DMS53 (cell line): ENCODE measurements around the gene ANKRD33B.
A peak's percentile ranks its signal among the peaks of the same experiment; 100 is the strongest.

Experiments
- DNase-seq: peaks from one replicate; lab custom pipeline; 2025; lab: John Stamatoyannopoulos, UW

The ANKRD33B gene

DNA sequence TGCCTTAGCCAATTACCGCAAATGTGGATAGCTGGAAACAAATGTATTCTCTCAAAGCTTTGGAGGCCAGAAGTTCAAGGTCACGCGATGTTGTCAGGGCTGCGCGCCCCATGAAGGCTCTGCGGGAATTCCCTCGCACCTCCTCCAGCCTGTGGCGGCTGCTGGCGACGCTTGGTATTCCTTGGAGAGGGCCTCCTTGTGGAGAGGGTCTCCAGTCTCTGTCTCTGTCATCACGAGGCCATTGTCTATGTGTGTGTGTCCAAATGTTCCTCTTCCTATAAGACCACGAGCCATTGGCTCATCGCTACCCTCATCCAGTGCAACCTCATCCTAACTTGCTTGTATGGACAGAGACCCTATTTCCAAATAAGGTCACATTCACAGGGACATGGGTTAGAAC, 97.5 kb downstream of the ANKRD33B start:
- DNase-seq: no peak

DNA sequence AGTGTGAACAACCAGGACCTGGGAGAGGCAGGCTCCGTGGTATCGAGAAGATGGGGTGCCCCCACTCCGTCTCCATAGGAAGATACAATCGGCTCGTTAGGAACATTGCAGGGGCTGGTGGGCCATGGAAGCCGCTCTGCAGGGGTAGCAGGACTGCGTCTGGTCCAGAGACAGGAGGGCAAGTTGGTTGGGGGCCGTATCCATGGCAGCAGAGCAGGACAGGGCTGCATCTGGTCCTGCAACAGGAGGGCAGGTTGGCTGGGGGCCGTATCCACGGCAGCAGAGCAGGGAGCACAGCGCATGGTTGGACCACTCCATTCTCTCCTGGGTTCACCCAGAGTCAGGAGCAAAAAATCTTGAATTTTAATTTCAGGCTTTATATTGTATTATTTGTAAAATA, 98.2 kb downstream of the ANKRD33B start:
- DNase-seq: no peak

DNA sequence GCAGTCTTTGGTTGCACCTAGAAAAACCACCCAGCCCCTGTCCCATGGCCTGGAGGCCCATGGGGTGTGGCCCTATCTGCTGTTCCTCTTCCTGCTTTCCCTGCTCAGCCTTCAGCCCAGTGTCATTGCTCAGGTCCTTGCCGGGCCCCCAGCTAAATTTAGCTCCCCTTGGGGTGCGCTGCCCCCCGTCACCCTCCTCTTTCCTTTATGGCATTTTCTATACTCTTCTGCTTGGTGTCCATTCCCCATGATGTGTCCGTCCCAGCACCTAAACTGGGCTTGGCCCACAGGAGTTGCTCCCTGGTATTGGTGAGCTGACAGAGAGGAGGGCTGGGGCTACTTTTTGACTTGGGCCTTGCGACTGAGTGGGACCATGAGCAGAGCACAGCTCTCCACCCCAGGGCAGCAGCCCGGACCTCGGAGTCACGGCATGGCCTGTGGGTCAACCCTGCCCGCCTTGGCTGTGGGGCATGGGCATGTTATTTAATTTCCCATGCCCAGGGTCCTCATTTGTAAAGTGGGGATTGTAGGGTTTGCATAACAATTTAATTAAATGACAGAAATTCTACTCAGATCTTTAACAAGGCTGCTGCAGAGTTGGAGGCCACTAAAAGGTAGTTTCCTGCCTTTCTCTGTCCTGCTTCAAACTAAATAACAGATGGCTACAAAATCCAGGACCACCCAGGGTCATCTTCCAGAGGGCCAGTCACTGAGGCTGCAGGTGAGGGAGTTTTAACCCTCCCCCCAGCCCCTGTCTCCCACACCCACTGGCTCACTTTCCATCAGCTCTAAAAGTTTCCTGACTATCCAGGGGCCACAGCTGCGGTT, 99.0 kb downstream of the ANKRD33B start:
- DNase-seq: no peak

DNA sequence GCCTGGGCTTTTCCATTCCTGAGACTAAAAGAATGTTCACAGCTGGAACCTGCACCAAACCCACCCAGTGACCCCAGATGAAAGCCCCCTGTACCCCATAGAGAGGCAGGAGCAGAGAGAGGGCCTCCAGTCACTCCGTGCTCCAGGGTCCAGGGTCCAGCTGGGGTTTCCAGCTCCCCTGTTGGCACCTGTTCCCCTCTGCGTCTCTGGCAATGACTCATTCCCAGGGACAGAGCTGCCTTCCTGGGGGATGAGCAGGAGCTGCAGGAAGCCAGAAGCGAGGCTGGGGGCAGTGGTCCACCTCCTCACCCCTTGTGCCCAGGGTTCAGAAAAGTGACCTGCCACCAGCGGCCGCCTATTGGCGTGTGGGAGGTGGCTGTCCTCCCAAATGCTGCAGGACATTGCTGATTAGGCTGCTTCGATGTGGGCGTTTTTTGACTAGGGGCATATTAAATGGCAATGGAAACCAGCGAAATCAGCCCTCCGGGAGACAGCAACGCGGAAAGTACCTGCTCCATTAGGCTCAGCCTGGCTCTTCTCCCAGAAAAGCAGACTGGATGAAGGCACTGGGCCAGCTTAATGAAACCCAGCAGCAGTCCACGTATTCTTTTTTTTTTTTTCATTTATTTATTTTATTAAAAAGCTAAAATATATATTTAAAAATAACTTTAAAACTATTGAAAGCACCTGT, 99.8 kb downstream of the ANKRD33B start:
- DNase-seq: no peak

DNA sequence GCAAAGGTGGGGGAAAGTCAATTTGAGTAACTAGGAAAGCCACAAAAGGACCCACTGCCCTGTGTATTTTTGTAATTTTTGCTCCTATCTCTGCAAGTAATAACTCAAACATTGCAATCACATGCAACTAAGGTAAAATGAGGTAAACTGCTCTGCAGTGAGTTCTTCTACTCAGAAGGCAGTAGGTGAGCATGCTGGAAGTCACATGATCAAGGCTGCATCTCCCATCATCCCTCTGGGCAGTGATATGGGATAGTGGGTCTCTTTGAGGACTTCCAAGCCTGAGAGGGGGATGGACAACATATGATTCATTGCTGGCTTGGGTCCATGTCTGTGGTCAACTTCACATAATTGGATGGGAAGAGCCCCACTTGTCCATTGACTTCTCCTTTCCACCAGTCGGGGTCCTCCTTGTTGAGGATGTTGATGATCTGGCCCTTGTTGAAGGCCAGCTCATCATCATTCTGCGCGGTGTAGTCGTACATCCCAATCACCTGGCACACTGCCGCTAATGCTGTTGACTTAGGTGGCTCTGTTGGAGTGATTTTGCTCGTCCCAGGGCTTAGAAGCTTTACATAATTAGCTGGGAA, 100.4 kb downstream of the ANKRD33B start:
- peak; percentile 37 for DNase-seq

DNA sequence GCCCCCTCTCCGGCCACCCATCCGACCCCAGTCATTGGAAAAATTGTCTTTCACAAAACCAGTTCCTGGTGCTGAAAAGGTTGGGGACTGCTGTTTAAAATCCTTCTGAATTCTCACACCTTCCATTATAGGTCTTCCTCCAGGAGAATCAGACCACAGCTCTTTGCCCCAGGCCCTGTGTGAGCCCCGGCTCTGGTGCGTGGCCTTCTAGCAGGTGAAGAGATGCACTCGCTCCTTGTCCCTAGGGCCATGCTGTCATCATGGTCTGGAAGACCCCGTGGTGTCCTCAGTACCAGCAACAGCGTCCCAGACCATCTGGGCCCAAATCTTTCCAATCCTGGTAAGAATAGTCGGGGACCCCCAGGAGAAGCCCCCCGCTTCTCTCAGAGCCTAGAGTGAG, 101.9 kb downstream of the ANKRD33B start:
- DNase-seq: no peak

DNA sequence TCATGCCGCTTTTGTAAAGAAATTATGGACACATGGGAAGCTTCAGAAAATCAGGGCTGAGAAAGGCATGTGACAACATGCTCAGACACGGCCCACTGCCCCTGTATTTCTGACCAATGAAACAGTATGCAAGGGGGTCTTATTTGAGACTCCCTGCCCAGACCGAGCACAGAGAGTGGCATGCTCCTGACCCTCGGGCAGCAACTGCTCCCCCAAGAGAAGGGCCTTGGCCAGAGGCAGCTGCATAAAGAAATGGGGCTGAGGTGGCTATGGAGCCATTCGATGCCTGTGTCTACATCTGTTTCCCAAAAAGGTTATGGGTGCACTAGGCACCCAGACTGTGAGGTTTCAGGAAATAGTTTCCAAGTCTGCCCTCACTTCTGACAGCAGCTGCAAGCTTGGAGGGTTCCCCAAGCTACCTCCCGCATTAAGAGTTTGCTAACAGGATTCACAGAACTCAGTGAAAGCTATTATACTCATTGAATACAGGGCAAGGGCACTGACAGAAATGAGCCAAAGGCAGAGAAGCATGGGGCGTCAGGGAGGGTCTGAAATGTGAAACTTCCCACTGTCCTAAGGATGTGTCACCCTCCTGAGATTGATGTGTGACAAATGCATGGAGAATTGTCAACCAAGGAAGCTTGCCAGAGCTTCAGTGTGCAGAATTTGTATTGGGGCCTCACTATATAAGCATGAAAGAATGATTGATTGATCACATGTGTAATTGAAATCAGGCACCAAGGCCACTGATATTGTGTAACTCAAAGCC, 102.8 kb downstream of the ANKRD33B start:
- DNase-seq: no peak

DNA sequence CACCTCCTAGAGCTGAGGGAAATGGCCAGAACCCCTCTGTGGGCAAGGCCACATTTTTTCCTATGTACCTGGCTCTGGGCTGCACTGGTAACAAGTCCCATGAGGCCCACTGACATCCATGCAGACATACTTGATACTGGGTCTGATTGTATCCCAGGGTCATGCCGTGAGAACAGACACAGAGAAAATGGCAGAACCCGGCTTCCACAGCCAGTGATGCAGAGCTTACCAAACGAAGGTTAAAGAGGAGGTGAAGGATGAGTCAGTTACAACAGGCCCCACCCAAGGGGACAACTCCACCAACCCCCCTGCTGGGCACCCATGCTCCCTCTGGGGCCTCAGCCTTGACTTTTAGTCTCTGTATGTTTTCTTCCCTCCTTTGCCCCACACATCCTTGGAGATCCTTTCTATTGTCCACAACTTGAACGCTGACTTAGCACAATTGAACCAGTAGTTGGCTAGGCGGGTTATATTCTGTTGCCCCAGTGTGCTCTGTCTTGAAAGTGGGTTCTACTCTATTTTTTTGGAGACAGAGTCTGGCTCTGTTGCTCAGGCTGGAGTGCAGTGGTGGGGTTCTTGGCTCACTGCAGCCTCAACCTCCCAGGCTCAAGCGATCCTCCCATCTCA, 103.7 kb downstream of the ANKRD33B start:
- no peak for DNase-seq

DNA sequence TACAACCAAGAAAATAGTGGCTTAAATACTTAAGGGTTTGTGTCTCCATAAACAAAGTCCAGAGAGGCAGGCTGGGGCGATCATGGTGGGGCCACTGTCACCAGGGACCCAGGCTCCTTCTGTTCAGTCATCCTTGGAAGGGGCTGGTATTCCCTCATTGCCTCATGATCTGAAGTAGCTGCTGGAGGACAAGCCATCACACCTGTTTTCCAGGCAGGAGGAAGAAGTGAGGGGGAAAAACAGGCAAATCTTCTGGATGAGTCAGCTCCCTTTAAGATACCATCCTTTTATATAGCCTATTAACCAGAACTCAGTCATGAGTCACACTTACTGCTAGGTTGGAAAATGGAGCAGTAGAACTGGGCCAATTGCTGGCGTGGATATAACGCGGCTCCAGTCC, 104.8 kb downstream of the ANKRD33B start:
- DNase-seq: no peak

DNA sequence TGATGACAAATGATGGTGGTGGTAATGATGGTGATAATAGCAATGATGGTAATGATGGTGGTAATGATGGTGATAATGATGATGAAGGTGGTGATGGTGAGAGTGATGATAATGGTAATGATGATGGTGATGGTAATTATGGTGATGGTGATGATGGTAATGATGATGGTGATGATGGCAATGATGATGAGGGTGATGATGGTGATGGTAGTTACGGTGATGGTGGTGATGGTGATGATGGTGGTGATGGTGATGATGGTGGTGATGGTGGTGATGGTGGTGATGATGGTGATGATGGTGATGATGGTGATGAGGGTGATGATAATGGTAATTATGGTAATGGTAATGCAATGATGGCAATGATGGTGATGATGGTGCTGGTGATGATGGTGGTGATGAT, 106.1 kb downstream of the ANKRD33B start:
- no peak for DNase-seq

DNA sequence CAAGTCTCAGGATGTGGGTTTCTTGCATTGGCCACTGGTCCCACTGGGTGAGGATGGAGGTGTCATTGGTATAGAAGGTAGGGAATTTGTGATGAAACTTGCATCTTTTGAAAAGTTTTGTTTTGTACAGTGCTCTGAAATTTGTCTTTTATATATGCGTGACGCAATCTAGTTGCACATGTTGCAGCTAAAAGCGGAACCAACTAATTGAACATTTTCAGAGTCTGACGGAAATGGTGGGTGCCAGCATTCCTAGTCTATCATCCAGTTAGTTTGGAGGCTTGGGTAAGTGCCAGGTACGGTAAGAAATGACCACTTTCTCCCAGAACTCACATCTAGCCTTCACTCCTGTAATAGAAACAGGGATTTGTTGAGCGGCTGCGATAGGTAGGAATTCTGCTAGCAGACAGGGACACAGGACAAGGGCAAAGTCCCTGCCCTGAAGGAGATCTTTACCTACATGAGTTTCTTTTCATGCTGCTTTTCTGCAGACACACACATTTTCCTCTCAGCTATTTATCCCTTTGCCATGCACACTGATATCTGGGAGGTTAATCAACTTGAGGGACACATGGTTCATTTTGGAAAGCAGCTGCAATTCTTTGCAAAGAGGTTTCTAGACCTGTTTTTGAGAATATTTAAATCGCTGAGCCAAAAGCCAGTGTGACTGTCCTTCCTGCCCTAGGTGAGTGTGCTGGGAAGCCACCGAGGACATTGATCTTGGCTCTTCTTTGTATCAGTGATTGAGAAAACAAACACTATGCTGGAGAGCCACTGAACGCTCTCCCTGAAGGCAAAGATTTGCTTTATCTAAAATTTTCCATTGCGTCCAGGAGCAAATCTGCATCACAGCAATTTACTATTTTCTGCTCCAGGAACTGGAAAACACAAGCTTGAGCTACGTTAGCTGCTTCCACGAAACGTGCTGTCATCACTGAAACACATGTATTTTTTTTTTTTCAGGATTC, 107.5 kb downstream of the ANKRD33B start:
- DNase-seq: no peak

DNA sequence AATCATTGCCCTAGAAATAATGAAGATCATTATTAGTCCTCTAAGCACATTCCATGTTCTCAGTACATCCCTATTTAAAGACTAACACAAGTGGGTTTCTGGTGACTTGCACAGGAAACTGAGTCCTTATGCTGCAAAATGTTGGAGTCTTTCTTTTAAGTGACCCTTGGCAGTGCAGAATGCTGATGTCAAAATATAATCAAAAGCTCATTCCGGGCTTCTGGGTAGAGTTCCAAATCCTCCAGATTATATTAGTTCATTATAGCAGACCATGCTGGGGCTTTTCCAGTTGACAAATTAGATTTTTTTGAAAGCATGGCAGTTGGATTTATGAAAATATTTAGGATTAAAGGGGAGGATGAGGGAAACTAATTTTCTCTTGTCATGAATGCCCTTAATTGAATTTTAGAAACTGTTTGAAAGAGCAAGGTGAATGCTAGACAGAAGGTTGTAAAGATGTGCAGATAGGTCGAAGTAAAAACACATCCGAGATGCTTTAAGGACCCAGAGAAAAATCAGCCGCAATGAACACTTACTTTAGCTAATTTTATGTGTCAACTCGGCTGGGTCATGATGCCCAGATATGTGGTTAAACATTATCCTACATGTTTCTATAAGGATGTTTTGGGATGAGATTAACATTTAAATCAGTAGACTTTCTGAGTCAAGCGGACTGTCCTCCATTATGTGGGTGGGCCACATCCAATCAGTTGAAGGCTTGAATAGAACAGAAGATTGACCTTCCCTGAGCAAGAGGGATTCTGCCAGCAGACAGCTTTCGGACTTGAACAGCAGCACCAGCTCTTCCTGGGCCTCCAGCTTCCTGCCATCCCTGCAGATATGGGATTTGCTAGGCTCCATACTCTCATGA, 108.5 kb downstream of the ANKRD33B start:
- DNase-seq: no peak

DNA sequence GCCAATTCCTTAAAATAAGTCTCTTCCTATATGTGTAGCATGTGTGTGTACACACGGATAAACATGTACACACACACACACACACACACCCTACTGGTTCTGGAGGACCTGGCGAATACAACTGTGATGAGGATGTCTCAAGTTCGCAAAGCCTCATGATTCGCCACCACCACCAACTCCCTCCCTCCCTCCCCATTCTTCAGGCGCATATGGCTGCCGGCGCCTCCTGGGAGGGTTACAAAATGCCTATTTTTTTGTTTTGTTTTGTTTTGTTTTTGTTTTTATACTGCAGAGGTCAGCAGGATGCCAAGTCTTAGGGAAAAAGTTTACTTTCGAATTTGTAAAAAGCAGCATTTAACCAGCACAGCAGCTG, 109.1 kb downstream of the ANKRD33B start:
- no peak for DNase-seq

DNA sequence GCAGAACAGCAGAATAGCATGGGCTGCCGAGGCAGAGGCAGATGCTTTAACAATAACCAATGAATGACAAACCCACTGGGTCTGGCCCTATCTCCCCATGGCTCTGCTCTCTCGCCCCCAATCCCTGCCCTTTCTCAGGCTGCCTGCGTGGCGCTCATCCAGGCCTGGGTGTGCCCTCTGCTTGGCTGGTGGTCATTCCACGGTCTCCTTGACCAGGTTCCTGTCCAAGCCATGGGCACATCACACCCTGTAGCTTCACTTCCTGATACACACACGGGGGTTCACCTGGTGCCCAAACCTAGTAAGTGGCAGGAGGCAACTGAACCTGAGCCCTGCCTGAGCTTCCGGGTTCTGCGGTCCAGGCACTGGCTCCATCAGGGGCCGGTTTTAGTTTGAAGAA, 109.5 kb downstream of the ANKRD33B start:
- DNase-seq: no peak

DNA sequence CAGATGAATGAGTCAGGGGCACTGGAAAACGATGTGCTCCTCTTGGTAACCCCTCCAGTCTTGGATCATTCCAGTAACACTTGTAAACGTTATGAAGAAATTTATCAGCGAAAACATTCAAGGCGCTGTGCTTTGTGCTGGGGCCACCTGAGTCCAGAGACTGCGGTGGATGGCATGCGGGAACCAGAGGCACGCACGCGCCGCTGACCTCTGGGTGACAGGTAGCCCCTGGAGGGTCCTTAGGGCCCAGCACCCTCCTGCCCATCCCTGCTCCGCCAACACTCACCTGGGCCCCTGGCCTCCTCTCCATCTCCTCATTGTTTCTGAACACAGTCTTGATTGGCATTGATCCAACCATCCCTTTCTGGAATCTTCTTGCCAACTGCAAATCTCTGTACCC, 110.2 kb downstream of the ANKRD33B start:
- DNase-seq: no peak

DNA sequence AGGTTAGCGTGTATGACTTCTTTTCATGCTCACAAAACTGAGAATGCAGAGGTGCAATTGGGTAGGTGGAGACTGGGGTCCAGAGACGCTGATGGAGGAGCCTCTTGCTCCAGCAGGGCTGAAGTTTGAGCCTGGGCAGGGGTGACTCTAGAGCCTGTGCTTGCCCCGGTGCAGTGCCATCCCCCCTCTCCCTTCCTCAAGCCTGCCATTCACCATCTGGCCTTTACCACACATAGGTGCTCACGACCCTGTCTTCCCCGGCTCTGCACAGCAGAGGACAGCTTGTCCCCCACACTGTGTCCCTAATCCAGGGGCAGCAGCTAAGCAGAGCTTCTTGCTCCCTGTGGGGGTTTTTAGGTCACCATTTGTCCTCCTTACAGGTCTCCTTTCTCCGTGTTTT, 110.7 kb downstream of the ANKRD33B start:
- DNase-seq: no peak

DNA sequence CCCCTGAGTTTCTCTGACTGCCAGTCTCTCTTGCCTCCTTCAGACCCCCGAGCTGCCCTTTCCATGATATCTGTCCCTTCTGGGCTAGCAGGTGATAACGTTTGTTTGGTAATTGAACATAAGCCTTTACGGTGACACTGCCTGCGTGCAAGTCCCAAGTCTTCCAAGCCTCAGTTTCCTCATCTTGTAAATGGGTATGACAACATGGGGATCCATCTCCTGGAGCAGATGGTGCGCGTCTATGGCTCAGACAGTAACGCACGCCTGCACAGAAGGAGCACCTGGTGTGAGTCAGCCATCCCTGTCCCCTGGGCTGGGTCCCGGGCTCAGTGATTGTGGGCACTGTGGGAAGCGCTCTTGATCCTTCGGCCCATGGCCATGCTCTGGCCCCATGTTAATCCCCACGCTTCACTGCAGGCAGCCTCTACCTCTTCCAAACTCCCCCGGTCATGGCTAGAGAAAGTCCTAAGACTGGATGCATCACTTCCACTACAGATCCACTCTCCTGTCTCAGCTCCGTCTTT, 111.4 kb downstream of the ANKRD33B start:
- DNase-seq: no peak

DNA sequence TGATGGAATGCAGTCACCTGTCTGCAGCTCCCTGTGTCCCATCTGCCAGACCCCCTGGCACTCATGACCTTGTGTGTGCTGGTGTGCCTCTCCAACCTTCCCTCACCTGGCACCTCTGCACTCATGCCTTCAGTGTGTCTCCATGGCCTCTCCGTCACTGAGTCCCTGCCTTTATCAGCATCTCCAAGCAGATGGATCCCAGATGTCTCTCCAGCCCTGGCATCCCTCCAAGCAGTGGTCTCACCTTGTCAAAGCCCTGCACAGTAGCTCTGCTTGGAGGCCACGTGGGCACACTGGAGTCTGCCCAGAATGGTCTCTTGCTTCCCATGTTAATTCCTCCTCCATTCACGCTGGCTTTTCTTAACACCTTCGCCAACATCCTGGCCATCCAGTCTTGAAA, 112.4 kb downstream of the ANKRD33B start:
- no peak for DNase-seq

DNA sequence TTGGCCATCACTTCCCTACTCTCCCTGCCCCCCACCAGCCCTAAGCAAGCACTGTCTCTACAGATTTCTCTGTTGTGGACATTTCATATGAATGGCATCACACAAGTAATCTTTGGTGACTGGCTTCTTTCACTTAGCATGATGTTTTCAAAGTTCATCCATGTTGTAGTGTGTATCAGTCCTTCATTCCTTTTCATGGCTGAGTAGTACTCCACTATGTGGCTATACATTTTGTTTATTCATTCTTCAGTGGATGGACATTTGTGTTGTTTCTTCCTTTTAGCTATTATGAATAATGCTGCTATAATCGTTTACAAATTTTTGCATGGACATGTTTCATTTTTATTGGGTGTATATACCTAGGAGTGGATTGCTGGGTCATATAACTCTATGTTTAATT, 113.1 kb downstream of the ANKRD33B start:
- no peak for DNase-seq

DNA sequence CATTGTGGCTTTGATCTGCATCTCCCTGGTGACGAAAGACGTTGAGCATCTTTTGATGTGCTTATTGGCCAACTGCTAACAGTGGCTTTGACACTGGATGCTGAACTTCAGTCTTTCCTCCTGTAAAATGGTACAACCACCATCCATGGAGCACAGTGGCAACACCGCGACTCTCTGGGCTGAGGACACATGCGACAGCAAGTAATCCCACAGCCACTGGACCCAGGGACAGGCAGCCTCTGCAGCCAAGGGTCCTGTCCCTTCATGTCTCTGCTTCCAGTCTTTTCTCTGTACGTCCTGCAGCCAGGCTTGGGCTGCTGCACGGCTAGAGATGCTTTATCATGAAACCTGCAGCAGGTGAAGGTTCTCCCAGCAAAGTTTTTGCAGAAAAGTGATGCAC, 113.7 kb downstream of the ANKRD33B start:
- no peak for DNase-seq
